Nephron progenitor cell (in vitro differentiated cells): ENCODE results near the gene BICDL2.

Experiments
- DNase-seq: peaks from one replicate; pipeline ENCODE4 v3.0.0; 2021
- H3K27ac Mint-ChIP-seq: 2 replicates; pipeline ENCODE4 v1.8.0; 2021; ENCODE audit warnings: mild to moderate bottlenecking, moderate library complexity, mixed read lengths
- H3K27me3 Mint-ChIP-seq: 2 replicates; pipeline ENCODE4 v1.8.0; 2021; ENCODE audit warnings: mild to moderate bottlenecking, low read depth, mixed read lengths; ENCODE audit not compliant: poor library complexity
- H3K36me3 Mint-ChIP-seq: 2 replicates; pipeline ENCODE4 v1.8.0; 2021; ENCODE audit warnings: low read depth, mixed read lengths
- H3K4me1 Mint-ChIP-seq: 2 replicates; pipeline ENCODE4 v1.8.0; 2021; ENCODE audit warnings: mixed read lengths
- H3K4me3 Mint-ChIP-seq: 2 replicates; pipeline ENCODE4 v1.8.0; 2021; ENCODE audit warnings: mild to moderate bottlenecking, moderate library complexity, mixed read lengths
- H3K9me3 Mint-ChIP-seq: 2 replicates; pipeline ENCODE4 v1.8.0; 2021; ENCODE audit warnings: mild to moderate bottlenecking, moderate library complexity, mixed read lengths
- CTCF ChIP-seq: fragments of 200-600 bp; sonication (generic); IDR thresholded peaks from 2 replicates; pipeline ENCODE4 v1.5.0; 2021; ENCODE audit warnings: antibody characterized with exemption

BICDL2 gene

GRCh38 chr16:3026609-3027488, 9.9 kb downstream of the BICDL2 start:
- peaks cover 23% of the 10 kb centered on the region for H3K36me3 Mint-ChIP-seq
- no peak overlapping the region for H3K27ac Mint-ChIP-seq
- H3K4me1 Mint-ChIP-seq: peaks cover 31% of the 10 kb centered on the region
- H3K27me3 Mint-ChIP-seq: peaks cover 11% of the 10 kb centered on the region
- H3K9me3 Mint-ChIP-seq: no peaks in the 10 kb centered on the region
- no peak for TF ChIP-seq CTCF
- H3K4me3 Mint-ChIP-seq: peak overlapping the region; percentile 50
- DNase-seq: no peak

- Mint-ChIP-seq H3K27me3 (peaks cover 11% of the 10 kb centered on the region), H3K9me3 (no peaks in the 10 kb centered on the region), H3K4me3 (no peak overlapping the region), H3K27ac (no peak overlapping the region), H3K36me3 (peaks cover 23% of the 10 kb centered on the region), H3K4me1 (peaks cover 38% of the 10 kb centered on the region)
- no peak for DNase-seq
- no peak for TF ChIP-seq CTCF
These were observed 10.8 kb downstream of the BICDL2 start for GRCh38 chr16:3026003-3026378.

GRCh38 chr16:3025032-3026002, 11.4 kb downstream of the BICDL2 start:
- Mint-ChIP-seq H3K27ac (no peak overlapping the region), H3K27me3 (peaks cover 11% of the 10 kb centered on the region), H3K4me1 (peaks cover 38% of the 10 kb centered on the region), H3K9me3 (no peaks in the 10 kb centered on the region), H3K36me3 (peaks cover 23% of the 10 kb centered on the region), H3K4me3 (no peak overlapping the region)
- no peak for DNase-seq
- TF ChIP-seq CTCF: no peak

GRCh38 chr16:3023669-3024478, 12.9 kb downstream of the BICDL2 start, which contains the start of the genes HCFC1R1 and THOC6:
HCFC1R1 (minus strand) TSS chr16:3023942; CDS start chr16:3023941, 1 bp downstream.
THOC6 (plus strand) TSS chr16:3024035; CDS start chr16:3024327, 292 bp downstream.
- peak within 1 kb of the TSS; percentile 88 for H3K27ac Mint-ChIP-seq

More at GRCh38 chr16:3023669-3024478, 12.9 kb downstream of the BICDL2 start, which contains the start of the genes HCFC1R1 and THOC6:
- Mint-ChIP-seq H3K36me3 (peaks cover 23% of the 10 kb centered on the region), H3K9me3 (no peaks in the 10 kb centered on the region), H3K4me1 (peaks cover 38% of the 10 kb centered on the region), H3K4me3 (peak within 1 kb of the TSS; percentile 87), H3K27me3 (peaks cover 2% of the 10 kb centered on the region)
- TF ChIP-seq CTCF: no peak
- peak; percentile 95 for DNase-seq
